HCT116 (cell line): Measurements from ENCODE around the gene ACTN1. TPM values are rescaled to one million over a fixed set of nuclear protein-coding genes. Genes with fewer than 3 reads are reported as not detected.

ENCODE experiments used
- ATAC-seq: fragments of 200-7000 bp; cut with Tn5 transposase; 2 replicates; pipeline ENCODE4 v1.9.1; 2020; ENCODE audit warnings: mild to moderate bottlenecking, moderate library complexity
- BruUV-seq: library from RNA; stranded (reverse); fragments of 400-500 nt; replicated peaks from 2 replicates; lab custom pipeline; 2021; lab: Mats Ljungman, UMichigan
- CTCF ChIA-PET: fragments of 300-600 bp; sonication (Branson Sonifier 250); formaldehyde crosslinking; loops from one replicate; lab custom pipeline; 2021; ENCODE audit warnings: antibody characterized with exemption; lab: Charles Lee
- POLR2A ChIA-PET: fragments of 300-600, 350-600 bp; sonication (Branson Sonifier 250); formaldehyde crosslinking; loops from one replicate; lab custom pipeline; 2021; ENCODE audit warnings: antibody characterized with exemption; lab: Charles Lee
- RAD21 ChIA-PET, 2 experiments: fragments of 300-600 bp; sonication (Branson Sonifier 250); formaldehyde crosslinking; loops; one replicate each; lab custom pipeline; 2023; ENCODE audit warnings: low total read pairs in 2 of 2; ENCODE audit not compliant: uncharacterized antibody in 2 of 2, unreplicated experiment in 2 of 2, low non-redundant PET in 1 of 2; lab: Charles Lee
- DNase-seq: peaks from one replicate; pipeline ENCODE4 v3.0.0-alpha.2; 2010; ENCODE audit warnings: low read depth, low spot score
- H2AFZ ChIP-seq: fragments of 200-600 bp; shearing (Covaris generic), sonication (generic); 2 replicates; pipeline ENCODE4 v1.6.1; 2017; ENCODE audit warnings: low read depth, mixed run types, mixed read lengths, antibody characterized with exemption, low read length; ENCODE audit not compliant: poor library complexity, severe bottlenecking
- H3K27ac ChIP-seq: 2 replicates; pipeline ENCODE4 v1.5.1; 2012; ENCODE audit warnings: low read depth, low read length
- H3K27me3 ChIP-seq: fragments of 200-600 bp; sonication (generic); 2 replicates; pipeline ENCODE4 v1.6.1; 2016; ENCODE audit warnings: mixed run types, low read length, mixed read lengths; ENCODE audit not compliant: insufficient read depth
- H3K36me3 ChIP-seq, 2 experiments: fragments of 200-500 bp in 1 of 2; fragments of 200-600 bp in 1 of 2; sonication (Bioruptor generic) in 1 of 2; sonication (generic) in 1 of 2; 2 replicates each; pipeline versions ENCODE4 v1.5.1 to v1.6.1; 2014 to 2016; ENCODE audit warnings: low read length in 2 of 2, inconsistent platforms in 1 of 2, mixed read lengths in 1 of 2, mixed run types in 1 of 2; ENCODE audit not compliant: insufficient read depth in 2 of 2, control insufficient read depth in 1 of 2
- H3K4me1 ChIP-seq, 2 experiments: fragments of 200-600 bp in 1 of 2; sonication (generic) in 1 of 2; 2 replicates each; pipeline versions ENCODE4 v1.5.1 to v1.6.1; 2012 to 2017; ENCODE audit warnings: low read length in 2 of 2, inconsistent platforms in 1 of 2, mild to moderate bottlenecking in 1 of 2, mixed read lengths in 1 of 2, mixed run types in 1 of 2, moderate library complexity in 1 of 2; ENCODE audit not compliant: insufficient read depth in 2 of 2, control insufficient read depth in 1 of 2
- H3K4me2 ChIP-seq: fragments of 200-600 bp; sonication (generic); 2 replicates; pipeline ENCODE4 v1.6.1; 2017; ENCODE audit warnings: mixed run types, low read length, mixed read lengths
- H3K4me3 ChIP-seq, 2 experiments: fragments of 200-600 bp in 1 of 2; sonication (generic) in 1 of 2; replicated peaks in 1 of 2; 2 replicates each; pipeline ENCODE4 v1.5.1; 2011 to 2016; ENCODE audit warnings: low read length in 2 of 2, control low read depth in 1 of 2, low read depth in 1 of 2, mild to moderate bottlenecking in 1 of 2, mixed read lengths in 1 of 2, mixed run types in 1 of 2
- H3K79me2 ChIP-seq: fragments of 200-600 bp; sonication (generic); 2 replicates; pipeline ENCODE4 v1.6.1; 2017; ENCODE audit warnings: mild to moderate bottlenecking, mixed run types, low read length, moderate library complexity, mixed read lengths; ENCODE audit not compliant: insufficient read depth
- H3K9ac ChIP-seq: fragments of 200-600 bp; sonication (generic); 2 replicates; pipeline ENCODE4 v1.6.1; 2016; ENCODE audit warnings: low read length, mixed read lengths
- H3K9me2 ChIP-seq: fragments of 200-600 bp; sonication (generic), shearing (Covaris generic); 2 replicates; pipeline ENCODE4 v1.6.1; 2017; ENCODE audit warnings: mixed run types, mild to moderate bottlenecking, moderate library complexity; ENCODE audit not compliant: insufficient read depth
- H3K9me3 ChIP-seq, 2 experiments: fragments of 200-500 bp in 1 of 2; fragments of 200-600 bp in 1 of 2; sonication (Bioruptor generic) in 1 of 2; sonication (generic) in 1 of 2; 2 replicates each; pipeline ENCODE4 v1.6.1; 2014 to 2017; ENCODE audit warnings: low read length in 2 of 2, mixed read lengths in 2 of 2, inconsistent platforms in 1 of 2, low read depth in 1 of 2, mild to moderate bottlenecking in 1 of 2, mixed run types in 1 of 2, moderate library complexity in 1 of 2; ENCODE audit not compliant: control insufficient read depth in 1 of 2, insufficient read depth in 1 of 2
- H4K20me1 ChIP-seq: fragments of 200-600 bp; sonication (generic), shearing (Covaris generic); 2 replicates; pipeline ENCODE4 v1.6.1; 2017; ENCODE audit warnings: mixed run types, mild to moderate bottlenecking, moderate library complexity; ENCODE audit not compliant: insufficient read depth
- ATF3 ChIP-seq: IDR thresholded peaks from 2 replicates; pipeline ENCODE4 v1.6.1; 2012
- CEBPB ChIP-seq: IDR thresholded peaks from 2 replicates; pipeline ENCODE4 v1.6.1; 2012; ENCODE audit warnings: low read depth
- ELF1 ChIP-seq: IDR thresholded peaks from 2 replicates; pipeline ENCODE4 v1.6.1; 2012; ENCODE audit warnings: low read depth, borderline replicate concordance
- EZH2phosphoT487 ChIP-seq: fragments of 200-600 bp; IDR thresholded peaks from 2 replicates; pipeline ENCODE4 v1.6.1; 2018; ENCODE audit warnings: antibody characterized with exemption, borderline replicate concordance
- FOSL1 ChIP-seq: IDR thresholded peaks from 2 replicates; pipeline ENCODE4 v1.6.1; 2012; ENCODE audit warnings: low read depth
- JUND ChIP-seq: IDR thresholded peaks from 2 replicates; pipeline ENCODE4 v1.6.1; 2012
- POLR2AphosphoS5 ChIP-seq: IDR thresholded peaks from 2 replicates; pipeline ENCODE4 v1.6.1; 2011; ENCODE audit warnings: mild to moderate bottlenecking, low read depth, low read length, moderate library complexity
- RAD21 ChIP-seq: IDR thresholded peaks from 2 replicates; pipeline ENCODE4 v1.6.1; 2012; ENCODE audit warnings: low read depth, mild to moderate bottlenecking
- REST ChIP-seq: IDR thresholded peaks from 2 replicates; pipeline ENCODE4 v1.6.1; 2012; ENCODE audit warnings: low read depth
- SIN3A ChIP-seq: IDR thresholded peaks from 2 replicates; pipeline ENCODE4 v1.6.1; 2012; ENCODE audit warnings: low read depth
- SRF ChIP-seq: IDR thresholded peaks from 2 replicates; pipeline ENCODE4 v1.6.1; 2012; ENCODE audit warnings: low read depth
- TCF7L2 ChIP-seq: IDR thresholded peaks from 2 replicates; pipeline ENCODE4 v1.7.0; 2011; ENCODE audit warnings: borderline replicate concordance, inconsistent platforms; ENCODE audit not compliant: insufficient read depth, insufficient read length; ENCODE audit errors: extremely low read depth
- ZBTB33 ChIP-seq: IDR thresholded peaks from 2 replicates; pipeline ENCODE4 v1.6.1; 2011; ENCODE audit warnings: mild to moderate bottlenecking, low read length, moderate library complexity; ENCODE audit not compliant: insufficient replicate concordance; ENCODE audit errors: extremely low read depth
- ZFX ChIP-seq: fragments of 450-650 bp; IDR thresholded peaks from 2 replicates; pipeline ENCODE4 v1.6.1; 2017
- intact Hi-C: fragments of 100-400 bp; cut with micrococcal nuclease; formaldehyde crosslinking; loops from 2 replicates; pipeline ENCODE4 v1.10.0; 2022
- total RNA-seq: library from RNA; stranded (reverse); gene quantifications from one replicate; pipeline ENCODE4 v1.2.1, GENCODE V29; 2021; ENCODE audit not compliant: unreplicated experiment

The ACTN1 gene
- total RNA-seq, 1 experiment from 2014 or later, result 123 TPM

GRCh38 chr14:68981539-68981976 is 2.5 kb upstream of the ACTN1 start:
- H4K20me1 ChIP-seq, result no peaks in the 10 kb centered on the region
- no peak overlapping the region for H3K4me3 ChIP-seq
- no peaks in the 10 kb centered on the region for H3K27me3 ChIP-seq
- H3K4me1 ChIP-seq, result peaks cover 11 to 22% of the 10 kb centered on the region in 2 experiments
- H3K9ac ChIP-seq, result no peak overlapping the region
- BruUV-seq, result no TSS peak
- TF ChIP-seq JUND, result no peak
- peaks cover 20% of the 10 kb centered on the region for H3K79me2 ChIP-seq
- ATAC-seq (no peak), DNase-seq (no peak)
- RAD21 ChIA-PET, result no interaction called here
- no peaks in the 10 kb centered on the region for H3K9me2 ChIP-seq
- intact Hi-C loops, result no loop called here
- H3K9me3 ChIP-seq, result no peaks in the 10 kb centered on the region
- CTCF ChIA-PET, result no interaction called here
- no peak overlapping the region for H2AFZ ChIP-seq
- POLR2A ChIA-PET, result no interaction called here
- H3K4me2 ChIP-seq, result no peak overlapping the region
- no peaks in the 10 kb centered on the region for H3K36me3 ChIP-seq
- no peak overlapping the region for H3K27ac ChIP-seq

GRCh38 chr14:68981139-68981538 is 2.0 kb upstream of the ACTN1 start:
- RAD21 ChIA-PET, result no interaction called here
- H3K36me3 ChIP-seq, result no peaks in the 10 kb centered on the region
- intact Hi-C loops, result no loop called here
- no peak overlapping the region for H3K4me2 ChIP-seq
- H3K4me1 ChIP-seq, result peaks cover 15 to 25% of the 10 kb centered on the region in 2 experiments
- H3K79me2 ChIP-seq, result peaks cover 25% of the 10 kb centered on the region
- H4K20me1 ChIP-seq, result no peaks in the 10 kb centered on the region
- no TSS peak for BruUV-seq
- TF ChIP-seq CEBPB, result no peak
- TF ChIP-seq ATF3, result no peak
- TF ChIP-seq REST, result no peak
- no peak for TF ChIP-seq ELF1
- TF ChIP-seq ZBTB33, result no peak
- TF ChIP-seq EZH2phosphoT487, result no peak
- TF ChIP-seq SIN3A, result no peak
- no peak for TF ChIP-seq ZFX
- TF ChIP-seq RAD21, result no peak
- TF ChIP-seq SRF, result no peak
- TF ChIP-seq TCF7L2, result no peak
- no peak for TF ChIP-seq POLR2AphosphoS5
- no peak for TF ChIP-seq FOSL1
- TF ChIP-seq, all 23 proteins: peak for 0
- no peak overlapping the region for H3K4me3 ChIP-seq
- no peaks in the 10 kb centered on the region for H3K9me2 ChIP-seq
- H2AFZ ChIP-seq, result no peak overlapping the region
- ChIA-PET CTCF (no interaction called here), POLR2A (no interaction called here)
- no peak for DNase-seq
- H3K27ac ChIP-seq, result no peak overlapping the region
- no peaks in the 10 kb centered on the region for H3K27me3 ChIP-seq
- no peak overlapping the region for H3K9ac ChIP-seq
- no peaks in the 10 kb centered on the region for H3K9me3 ChIP-seq
- ATAC-seq, result no peak
